Pons (tissue), 1 donor: ENCODE measurements around the gene PLAC9.
"Not testable (repeated sequence)": the region's sequence is repeated elsewhere in the genome, so short reads cannot be mapped to it uniquely, and the experiment has no call there.

ENCODE experiments used
- DNase-seq: peaks from one replicate; pipeline ENCODE4 v3.0.0-alpha.2; 2016; ENCODE audit warnings: low spot score

PLAC9 gene

GRCh38 chr10:80139265-80139664 is 6.7 kb downstream of the PLAC9 start:
- no peak for DNase-seq

- no peak for DNase-seq
Observed at GRCh38 chr10:80140251-80140650, 7.7 kb downstream of the PLAC9 start.

GRCh38 chr10:80141696-80142460 is 9.3 kb downstream of the PLAC9 start:
- DNase-seq, result no peak

GRCh38 chr10:80144067-80144695 is 11.7 kb downstream of the PLAC9 start:
- no peak for DNase-seq

GRCh38 chr10:80144696-80145131 is 12.2 kb downstream of the PLAC9 start:
- no peak for DNase-seq

GRCh38 chr10:80145406-80146308 is 13.1 kb downstream of the PLAC9 start:
- not testable (repeated sequence) for DNase-seq

GRCh38 chr10:80146918-80147317 is 14.4 kb downstream of the PLAC9 start:
- DNase-seq, result no peak

- DNase-seq, result no peak
Observed at GRCh38 chr10:80148166-80148805, 15.8 kb downstream of the PLAC9 start.

GRCh38 chr10:80149123-80149522 is 16.6 kb downstream of the PLAC9 start:
- DNase-seq, result no peak

GRCh38 chr10:80150172-80150571 is 17.6 kb downstream of the PLAC9 start:
- no peak for DNase-seq

GRCh38 chr10:80152820-80153219 is 20.3 kb downstream of the PLAC9 start:
- DNase-seq, result no peak

GRCh38 chr10:80153460-80153859 is 20.9 kb downstream of the PLAC9 start:
- no peak for DNase-seq

GRCh38 chr10:80154626-80154977 is 22.1 kb downstream of the PLAC9 start:
- DNase-seq, result no peak

GRCh38 chr10:80154978-80155695 is 22.6 kb downstream of the PLAC9 start:
- DNase-seq, result no peak

GRCh38 chr10:80155696-80156215 is 23.2 kb downstream of the PLAC9 start:
- DNase-seq, result no peak

GRCh38 chr10:80156216-80156615 is 23.7 kb downstream of the PLAC9 start:
- no peak for DNase-seq

GRCh38 chr10:80157561-80157960 is 25.0 kb downstream of the PLAC9 start:
- DNase-seq, result no peak

- DNase-seq, result no peak
Observed at GRCh38 chr10:80158126-80158525, 25.6 kb downstream of the PLAC9 start.

GRCh38 chr10:80158598-80159127 is 26.1 kb downstream of the PLAC9 start:
- peak; percentile 44 for DNase-seq

- DNase-seq, result no peak
Observed at GRCh38 chr10:80159166-80159873, 26.8 kb downstream of the PLAC9 start.
